HEK293 (cell line): ENCODE data around the gene LAMP5.

ENCODE experiments used
- CTCF ChIA-PET: fragments of 350-600 bp; formaldehyde crosslinking; extraction: SDS; loops from one replicate; lab custom pipeline; 2021; ENCODE audit warnings: antibody characterized with exemption; lab: Yijun Ruan, JAX
- POLR2A ChIA-PET: fragments of 300-600 bp; formaldehyde crosslinking; extraction: SDS; loops from one replicate; lab custom pipeline; 2020; ENCODE audit warnings: antibody characterized with exemption, inconsistent platforms; lab: Yijun Ruan, JAX
- H3K27ac ChIP-seq: fragments of 200-500 bp; sonication (Bioruptor generic); 2 replicates; pipeline ENCODE4 v1.5.1; 2014; ENCODE audit warnings: low read depth, low read length, control low read depth, inconsistent platforms; ENCODE audit errors: extremely low read depth
- H3K36me3 ChIP-seq, 2 experiments: fragments of 200-500 bp in 1 of 2; sonication (Bioruptor generic) in 1 of 2; 1 replicate in 1 of 2; 2 replicates in 1 of 2; pipeline ENCODE4 v1.5.1; 2014 to 2017; ENCODE audit warnings: inconsistent platforms in 2 of 2, low read length in 2 of 2; ENCODE audit not compliant: control insufficient read depth in 2 of 2, insufficient read depth in 1 of 2
- H3K4me1 ChIP-seq: fragments of 200-500 bp; sonication (Bioruptor generic); 2 replicates; pipeline ENCODE4 v1.5.1; 2014; ENCODE audit warnings: mild to moderate bottlenecking, low read length, inconsistent platforms; ENCODE audit not compliant: control insufficient read depth, insufficient read depth
- H3K4me3 ChIP-seq: 2 replicates; pipeline ENCODE4 v1.5.1; 2011; ENCODE audit warnings: low read depth, mild to moderate bottlenecking, control low read depth, low read length, moderate library complexity
- H3K9me3 ChIP-seq: fragments of 200-500 bp; sonication (Bioruptor generic); 2 replicates; pipeline ENCODE4 v1.5.1; 2014; ENCODE audit warnings: low read depth, low read length, inconsistent platforms; ENCODE audit not compliant: control insufficient read depth, insufficient read depth
- KLF10 ChIP-seq: fragments of 450-650 bp; IDR thresholded peaks from 2 replicates; pipeline ENCODE4 v1.5.1; 2018; ENCODE audit warnings: missing biosample characterization, mild to moderate bottlenecking, missing genetic modification characterization
- SCRT1 ChIP-seq: fragments of 450-650 bp; formaldehyde crosslinking; IDR thresholded peaks from 2 replicates; pipeline ENCODE4 v1.5.1; 2016; ENCODE audit warnings: missing biosample characterization, missing genetic modification characterization, borderline replicate concordance
- SETDB1 ChIP-seq: IDR thresholded peaks from one replicate; pipeline ENCODE4 v1.6.1; 2017; ENCODE audit warnings: mild to moderate bottlenecking, low read length, moderate library complexity, mixed read lengths; ENCODE audit not compliant: insufficient read length
- TRIM28 ChIP-seq: IDR thresholded peaks from 2 replicates; pipeline ENCODE4 v1.6.1; 2011; ENCODE audit warnings: low read length, control low read depth, borderline replicate concordance
- YY2 ChIP-seq: fragments of 450-650 bp; formaldehyde crosslinking; IDR thresholded peaks from 2 replicates; pipeline ENCODE4 v1.5.1; 2016; ENCODE audit warnings: missing biosample characterization, missing genetic modification characterization
- ZBTB20 ChIP-seq: fragments of 450-650 bp; formaldehyde crosslinking; IDR thresholded peaks from 2 replicates; pipeline ENCODE4 v1.5.1; 2016; ENCODE audit warnings: missing biosample characterization, missing genetic modification characterization
- ZNF214 ChIP-seq: fragments of 450-650 bp; formaldehyde crosslinking; IDR thresholded peaks from 2 replicates; pipeline ENCODE4 v1.5.1; 2017; ENCODE audit warnings: missing biosample characterization, mild to moderate bottlenecking, missing genetic modification characterization, borderline replicate concordance
- ZNF280D ChIP-seq: fragments of 450-650 bp; formaldehyde crosslinking; IDR thresholded peaks from 2 replicates; pipeline ENCODE4 v1.5.1; 2016; ENCODE audit warnings: missing biosample characterization, missing genetic modification characterization
- ZNF335 ChIP-seq: fragments of 450-650 bp; formaldehyde crosslinking; conservative IDR thresholded peaks from 2 replicates; pipeline ENCODE4 v1.5.1; 2016; ENCODE audit warnings: missing biosample characterization, missing genetic modification characterization
- ZNF341 ChIP-seq: fragments of 450-650 bp; formaldehyde crosslinking; IDR thresholded peaks from 2 replicates; pipeline ENCODE4; 2016; ENCODE audit warnings: low read depth, missing biosample characterization, missing genetic modification characterization
- ZNF394 ChIP-seq: fragments of 450-650 bp; formaldehyde crosslinking; IDR thresholded peaks from 2 replicates; pipeline ENCODE4 v1.5.1; 2016; ENCODE audit warnings: missing biosample characterization, missing genetic modification characterization, mild to moderate bottlenecking, moderate library complexity, borderline replicate concordance
- ZNF398 ChIP-seq: fragments of 450-650 bp; formaldehyde crosslinking; IDR thresholded peaks from 2 replicates; pipeline ENCODE4 v1.5.1; 2017; ENCODE audit warnings: missing biosample characterization, missing genetic modification characterization
- ZNF426 ChIP-seq: fragments of 450-650 bp; formaldehyde crosslinking; IDR thresholded peaks from 2 replicates; pipeline ENCODE4 v1.5.1; 2017; ENCODE audit warnings: missing biosample characterization, missing genetic modification characterization, mild to moderate bottlenecking, inconsistent platforms, moderate library complexity
- ZNF555 ChIP-seq: fragments of 450-650 bp; formaldehyde crosslinking; conservative IDR thresholded peaks from 2 replicates; pipeline ENCODE4 v1.5.1; 2017; ENCODE audit warnings: missing biosample characterization, mild to moderate bottlenecking, missing genetic modification characterization, inconsistent platforms
- ZNF585B ChIP-seq: fragments of 450-650 bp; formaldehyde crosslinking; IDR thresholded peaks from 2 replicates; pipeline ENCODE4 v1.5.1; 2016; ENCODE audit warnings: missing biosample characterization, missing genetic modification characterization
- ZNF623 ChIP-seq: fragments of 450-650 bp; formaldehyde crosslinking; IDR thresholded peaks from 2 replicates; pipeline ENCODE4 v1.5.1; 2016; ENCODE audit warnings: missing biosample characterization, missing genetic modification characterization
- ZNF664 ChIP-seq: fragments of 450-650 bp; formaldehyde crosslinking; IDR thresholded peaks from 2 replicates; pipeline ENCODE4 v1.5.1; 2016; ENCODE audit warnings: missing biosample characterization, missing genetic modification characterization
- ZNF785 ChIP-seq: fragments of 450-650 bp; formaldehyde crosslinking; IDR thresholded peaks from 2 replicates; pipeline ENCODE4 v1.5.1; 2016; ENCODE audit warnings: missing biosample characterization, missing genetic modification characterization
- ZSCAN23 ChIP-seq: fragments of 450-650 bp; formaldehyde crosslinking; IDR thresholded peaks from 2 replicates; pipeline ENCODE4 v1.5.1; 2016; ENCODE audit warnings: missing biosample characterization, missing genetic modification characterization
- ZSCAN4 ChIP-seq: fragments of 450-650 bp; formaldehyde crosslinking; IDR thresholded peaks from 2 replicates; pipeline ENCODE4 v1.5.1; 2017; ENCODE audit warnings: missing biosample characterization, missing genetic modification characterization
- TF ChIP-seq, protein P1 (sequence below): fragments of 450-650 bp; formaldehyde crosslinking; IDR thresholded peaks from 2 replicates; pipeline ENCODE4 v1.5.1; 2017; ENCODE audit warnings: missing biosample characterization, missing genetic modification characterization

LAMP5 gene

DNA sequence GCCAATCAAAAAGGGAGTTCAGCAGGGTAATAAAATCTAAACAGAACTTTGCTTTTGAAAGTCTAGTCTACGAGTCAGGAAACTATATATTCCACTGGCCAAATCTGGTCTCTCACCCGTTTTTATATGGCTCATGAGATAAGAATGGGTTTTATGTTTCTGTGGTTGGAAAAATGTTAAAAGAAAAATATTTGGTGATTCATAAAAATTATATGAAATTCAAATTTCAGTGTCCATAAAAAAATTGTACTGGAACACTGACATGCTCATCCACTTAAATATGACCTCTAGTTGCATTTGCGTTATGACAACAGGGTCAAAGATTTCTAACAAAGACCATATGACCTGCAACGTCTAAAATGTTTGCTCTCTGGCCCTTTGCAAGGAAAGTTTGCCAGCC, 22.3 kb upstream of the LAMP5 start:
- CTCF ChIA-PET: no interaction called here
- TF ChIP-seq SETDB1 (no peak), ZNF785 (tag by site-specific recombination) (no peak), ZBTB20 (tag by site-specific recombination) (no peak), TRIM28 (no peak), ZNF555 (tag by site-specific recombination) (no peak)
- POLR2A ChIA-PET: no interaction called here

DNA sequence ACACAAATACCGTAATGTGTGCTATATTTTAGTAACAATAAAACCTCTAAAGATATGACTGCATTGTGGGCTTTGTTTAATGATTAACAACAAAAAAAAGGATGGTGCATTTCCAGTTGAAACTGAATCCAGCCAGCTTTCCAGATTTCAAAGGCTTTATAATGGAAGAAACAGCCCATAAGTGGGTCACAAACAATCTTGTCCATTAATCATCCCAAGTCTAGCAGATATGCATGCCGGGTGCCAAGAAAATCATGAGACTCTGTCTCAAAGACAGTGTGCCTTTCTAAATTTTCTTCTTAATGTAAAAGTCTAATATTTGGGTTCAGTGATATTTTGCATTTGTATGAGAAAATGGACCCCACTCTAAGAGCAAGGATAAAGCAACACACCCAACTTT, 20.6 kb upstream of the LAMP5 start:
- peaks cover 3% of the 10 kb centered on the region; the same call in 1 of the 2 replicates for H3K4me1 ChIP-seq
- no peaks in the 10 kb centered on the region for H3K36me3 ChIP-seq
- ChIA-PET CTCF (interaction anchor here (1.5 kb wide), 1 partner anchor 10 kb away, joined by 5 read pairs; no protein-coding TSS in a partner anchor), POLR2A (no interaction called here)
- H3K9me3 ChIP-seq: no peaks in the 10 kb centered on the region
- H3K27ac ChIP-seq: no peak overlapping the region
- no peak overlapping the region for H3K4me3 ChIP-seq
- no peak for TF ChIP-seq ZNF335 (tag by site-specific recombination)
- TF ChIP-seq ZNF280D (tag by site-specific recombination): no peak
- no peak for TF ChIP-seq ZNF623 (tag by site-specific recombination)
- TF ChIP-seq ZSCAN4 (tag by site-specific recombination): no peak
- no peak for TF ChIP-seq ZNF426 (tag by site-specific recombination)
- no peak for TF ChIP-seq ZNF341 (tag by site-specific recombination)
- TF ChIP-seq ZNF394 (tag by site-specific recombination): no peak
- no peak for TF ChIP-seq ZNF664 (tag by site-specific recombination)
- no peak for TF ChIP-seq ZNF214 (tag by site-specific recombination)
- no peak for TF ChIP-seq YY2
- TF ChIP-seq SCRT1 (tag by site-specific recombination): no peak
- TF ChIP-seq ZNF398: no peak
- no peak for TF ChIP-seq ZNF585B (tag by site-specific recombination)
- TF ChIP-seq ZSCAN23 (tag by site-specific recombination): no peak
- TF ChIP-seq KLF10 (tag by site-specific recombination): no peak
- TF ChIP-seq, protein P1, sequence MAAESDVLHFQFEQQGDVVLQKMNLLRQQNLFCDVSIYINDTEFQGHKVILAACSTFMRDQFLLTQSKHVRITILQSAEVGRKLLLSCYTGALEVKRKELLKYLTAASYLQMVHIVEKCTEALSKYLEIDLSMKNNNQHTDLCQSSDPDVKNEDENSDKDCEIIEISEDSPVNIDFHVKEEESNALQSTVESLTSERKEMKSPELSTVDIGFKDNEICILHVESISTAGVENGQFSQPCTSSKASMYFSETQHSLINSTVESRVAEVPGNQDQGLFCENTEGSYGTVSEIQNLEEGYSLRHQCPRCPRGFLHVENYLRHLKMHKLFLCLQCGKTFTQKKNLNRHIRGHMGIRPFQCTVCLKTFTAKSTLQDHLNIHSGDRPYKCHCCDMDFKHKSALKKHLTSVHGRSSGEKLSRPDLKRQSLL (tag by site-specific recombination): no peak

More for the DNA sequence above, 22.3 kb upstream of the LAMP5 start:
- Histone ChIP-seq H3K9me3 (no peaks in the 10 kb centered on the region), H3K4me3 (no peak overlapping the region), H3K36me3 (no peaks in the 10 kb centered on the region), H3K4me1 (peaks cover 3% of the 10 kb centered on the region; the same call in 1 of the 2 replicates), H3K27ac (no peak overlapping the region)
